Gastroesophageal sphincter (tissue), 4 donors: ENCODE results near the gene SP5. TPM values are rescaled to one million over a fixed set of nuclear protein-coding genes. Genes with fewer than 3 reads are reported as not detected.

Experiments used
- ATAC-seq: fragments of 150-250 bp; one replicate; pipeline ENCODE4 v1.9.1; 2016; ENCODE audit warnings: mild to moderate bottlenecking, moderate library complexity
- H3K27ac ChIP-seq, 4 donors: fragments of 200-600 bp; sonication (generic) in 3 of 4; 1 replicate in 3 of 4; 2 replicates in 1 of 4; pipeline ENCODE4 v1.5.1; 2016 to 2019
- H3K27me3 ChIP-seq: fragments of 200-600 bp; sonication (generic); one replicate; pipeline ENCODE4 v1.5.1; 2019
- H3K36me3 ChIP-seq, 2 donors: fragments of 200-600 bp; sonication (generic); one replicate each; pipeline ENCODE4 v1.5.1; 2019; ENCODE audit warnings: control low read depth in 1 of 2
- H3K4me1 ChIP-seq, 3 donors: fragments of 200-600 bp; sonication (generic); 1 replicate in 2 of 3; 2 replicates in 1 of 3; pipeline ENCODE4 v1.5.1; 2016 to 2019; ENCODE audit warnings: control low read depth in 2 of 3
- H3K4me3 ChIP-seq, 2 donors: fragments of 200-600 bp; sonication (generic); one replicate each; pipeline ENCODE4 v1.5.1; 2019; ENCODE audit warnings: mild to moderate bottlenecking in 1 of 2, moderate library complexity in 1 of 2
- H3K9me3 ChIP-seq, 3 donors: fragments of 200-600 bp; sonication (generic); one replicate each; pipeline ENCODE4 v1.5.1; 2017 to 2019; ENCODE audit warnings: control low read depth in 2 of 3
- CTCF ChIP-seq, 4 experiments: fragments of 200-600 bp in 2 of 4; fragments of 450-650 bp in 2 of 4; sonication (generic) in 1 of 4; IDR thresholded peaks; one replicate each; pipeline ENCODE4 v1.5.1; 2017 to 2019; ENCODE audit warnings: antibody characterized with exemption in 4 of 4, mild to moderate bottlenecking in 2 of 4, moderate library complexity in 2 of 4
- EP300 ChIP-seq: sonication (generic); formaldehyde crosslinking; IDR thresholded peaks from one replicate; pipeline ENCODE4 v1.6.1; 2017; ENCODE audit warnings: antibody characterized with exemption, mild to moderate bottlenecking
- POLR2A ChIP-seq, 2 donors: fragments of 450-650 bp; IDR thresholded peaks; one replicate each; pipeline ENCODE4 v1.6.1; 2017; ENCODE audit warnings: antibody characterized with exemption in 2 of 2, mild to moderate bottlenecking in 2 of 2, moderate library complexity in 1 of 2
- POLR2AphosphoS5 ChIP-seq: sonication (generic); formaldehyde crosslinking; IDR thresholded peaks from one replicate; pipeline ENCODE4 v1.6.1; 2017; ENCODE audit warnings: antibody characterized with exemption
- WGBS, 2 donors: methylation state at CpG; one replicate each; pipeline ENCODE4 v1.1.5; 2018; ENCODE audit warnings: low coverage in 1 of 2; 5-methylcytosine and 5-hydroxymethylcytosine counted together
- total RNA-seq, 4 donors: library from RNA; depleted of rRNA; stranded (reverse); fragments of >200 nt; gene quantifications; one replicate each; pipeline ENCODE4 v1.1.0, GENCODE V29; 2016

Gene SP5
- total RNA-seq, 4 donors from 2014 or later, result 0.13 to 0.92 (median 0.39) TPM; not detected in 1

- ATAC-seq, result no peak
- Histone ChIP-seq H3K36me3 (no peaks in the 10 kb centered on the region), H3K27ac (no peak overlapping the region), H3K4me1 (no peaks in the 10 kb centered on the region), H3K4me3 (no peak overlapping the region), H3K27me3 (peaks cover 3% of the 10 kb centered on the region), H3K9me3 (no peaks in the 10 kb centered on the region)
- 64 to 77% methylated on average over 4 to 6 of the region's 6 CpGs for WGBS, 2 donors
- TF ChIP-seq POLR2A (IDR thresholded peaks at IDR 0.05), result no peak
- TF ChIP-seq EP300, result no peak
- no peak for TF ChIP-seq CTCF (IDR thresholded peaks at IDR 0.05)
- TF ChIP-seq POLR2AphosphoS5, result no peak
These were observed 39.4 kb upstream of the SP5 start for GRCh38 chr2:170675701-170676100.

- TF ChIP-seq CTCF (IDR thresholded peaks at IDR 0.05) (no peak), POLR2A (IDR thresholded peaks at IDR 0.05) (no peak), EP300 (no peak), POLR2AphosphoS5 (no peak)
- H3K36me3 ChIP-seq, result no peaks in the 10 kb centered on the region
- H3K9me3 ChIP-seq, result no peaks in the 10 kb centered on the region
- no peaks in the 10 kb centered on the region for H3K4me1 ChIP-seq
- no peak overlapping the region for H3K27ac ChIP-seq
- no peak for ATAC-seq
- WGBS, 2 donors, result 52% methylated on average over 5 of the region's 5 CpGs; no CpG with 5 or more reads in 1 of the 2 donors
- H3K4me3 ChIP-seq, result no peak overlapping the region
- peaks cover 4% of the 10 kb centered on the region for H3K27me3 ChIP-seq
These were observed 35.5 kb upstream of the SP5 start for GRCh38 chr2:170679607-170680079.

DNA sequence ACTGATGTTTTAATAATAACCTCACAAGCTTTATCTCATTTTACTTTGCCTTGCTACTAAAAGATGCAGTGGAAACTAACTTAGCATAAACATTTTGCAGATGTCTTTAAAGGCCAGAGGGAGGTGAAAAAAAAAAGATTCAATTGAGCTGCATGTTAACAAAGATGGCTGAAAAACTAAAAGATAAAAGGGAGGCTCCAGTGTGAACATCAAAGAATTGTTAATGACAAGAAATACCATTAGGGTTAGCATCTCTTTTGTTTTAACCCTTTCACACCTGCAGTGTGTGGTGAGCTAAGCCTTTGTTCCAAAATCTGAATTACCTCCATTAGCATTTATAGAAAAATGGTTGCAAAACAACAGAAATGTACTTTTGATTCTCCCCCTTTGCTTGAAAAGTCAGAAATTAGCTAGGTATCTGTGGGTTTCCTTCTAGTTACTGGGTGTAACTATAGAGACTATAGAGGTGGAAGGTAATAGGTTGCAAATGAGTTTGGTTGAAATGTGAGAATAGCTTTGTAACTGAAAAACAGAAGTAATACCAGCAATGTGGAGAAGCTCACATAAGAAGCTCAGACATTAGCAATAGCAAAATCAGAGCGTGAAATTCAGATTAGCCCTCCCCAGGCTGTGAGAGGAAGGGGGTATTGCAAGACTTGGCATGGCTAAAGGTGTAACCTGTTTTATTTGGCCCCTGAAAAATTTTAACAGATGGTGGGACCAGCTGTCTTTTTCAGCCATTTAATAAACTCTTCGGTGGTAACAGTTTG is 34.8 kb upstream of the SP5 start:
- Histone ChIP-seq H3K27me3 (peaks cover 4% of the 10 kb centered on the region), H3K4me1 (no peaks in the 10 kb centered on the region), H3K36me3 (no peaks in the 10 kb centered on the region), H3K27ac (no peak overlapping the region), H3K4me3 (no peak overlapping the region), H3K9me3 (no peaks in the 10 kb centered on the region)
- no peak for TF ChIP-seq CTCF (IDR thresholded peaks at IDR 0.05)
- no peak for TF ChIP-seq EP300
- TF ChIP-seq POLR2A (IDR thresholded peaks at IDR 0.05), result no peak
- TF ChIP-seq POLR2AphosphoS5, result no peak
- WGBS, 2 donors, result 14 to 59% methylated on average over 1 to 2 of the region's 2 CpGs
- no peak for ATAC-seq

GRCh38 chr2:170681311-170681710 is 33.8 kb upstream of the SP5 start:
- H3K9me3 ChIP-seq, result no peaks in the 10 kb centered on the region
- no peaks in the 10 kb centered on the region for H3K36me3 ChIP-seq
- H3K27ac ChIP-seq, result no peak overlapping the region
- 56 to 64% methylated on average over 1 of the region's 1 CpG for WGBS, 2 donors
- TF ChIP-seq EP300 (no peak), CTCF (IDR thresholded peaks at IDR 0.05) (no peak), POLR2A (IDR thresholded peaks at IDR 0.05) (no peak), POLR2AphosphoS5 (no peak)
- no peak overlapping the region for H3K4me3 ChIP-seq
- no peaks in the 10 kb centered on the region for H3K4me1 ChIP-seq
- ATAC-seq, result no peak
- H3K27me3 ChIP-seq, result peaks cover 4% of the 10 kb centered on the region

- no peak for ATAC-seq
- no peak overlapping the region for H3K4me3 ChIP-seq
- H3K9me3 ChIP-seq, result no peaks in the 10 kb centered on the region
- H3K36me3 ChIP-seq, result no peaks in the 10 kb centered on the region
- peaks cover 4% of the 10 kb centered on the region for H3K27me3 ChIP-seq
- 60 to 67% methylated on average over 2 to 4 of the region's 4 CpGs for WGBS, 2 donors
- no peaks in the 10 kb centered on the region for H3K4me1 ChIP-seq
- H3K27ac ChIP-seq, result no peak overlapping the region
- TF ChIP-seq POLR2A (IDR thresholded peaks at IDR 0.05) (no peak), CTCF (IDR thresholded peaks at IDR 0.05) (no peak), POLR2AphosphoS5 (no peak), EP300 (no peak)
These were observed 29.5 kb upstream of the SP5 start for GRCh38 chr2:170685591-170685990.
